22Rv1 (cell line): Measurements from ENCODE around the gene KCNJ2.

Experiments used
- H3K27ac ChIP-seq: fragments of 450-650 bp; 2 replicates; pipeline ENCODE4 v1.5.1; 2017
- ZFX ChIP-seq: fragments of 450-650 bp; IDR thresholded peaks from 2 replicates; pipeline ENCODE4 v1.6.1; 2017; ENCODE audit warnings: antibody characterized with exemption, borderline replicate concordance
- TF ChIP-seq, protein P1 (sequence below): fragments of 450-650 bp; IDR thresholded peaks from 2 replicates; pipeline ENCODE4 v1.5.1; 2017; ENCODE audit warnings: mild to moderate bottlenecking

The KCNJ2 gene

DNA sequence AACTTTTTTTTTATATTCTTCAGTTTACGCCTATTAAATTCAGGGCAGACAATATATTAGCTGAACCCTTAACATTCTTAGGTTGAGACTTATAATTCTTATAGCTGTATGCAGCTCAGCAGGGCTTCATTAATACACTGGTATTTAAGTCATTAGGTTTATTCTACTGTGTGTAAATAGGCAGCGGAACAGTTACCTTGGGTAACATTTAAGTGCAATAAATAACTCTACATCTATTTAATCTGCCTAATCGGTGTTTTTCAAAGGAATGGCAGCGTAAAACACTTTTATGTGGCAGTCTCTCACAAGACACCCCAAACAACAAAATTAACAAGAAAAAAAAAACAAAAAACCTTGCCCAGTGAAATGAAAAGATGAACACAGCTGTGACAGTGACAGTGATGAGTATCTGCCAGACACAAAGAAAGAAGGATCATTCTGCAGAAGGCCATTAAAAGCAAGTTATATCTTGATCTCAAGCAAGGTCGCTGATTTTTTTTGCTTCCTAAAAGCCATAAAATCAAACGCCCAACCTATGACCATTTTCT lies 32.6 kb downstream of the KCNJ2 start:
- H3K27ac ChIP-seq: no peak overlapping the region

GRCh38 chr17:70202840-70203239 lies 33.5 kb downstream of the KCNJ2 start:
- no peak overlapping the region for H3K27ac ChIP-seq
- TF ChIP-seq ZFX: no peak
- TF ChIP-seq, protein P1, sequence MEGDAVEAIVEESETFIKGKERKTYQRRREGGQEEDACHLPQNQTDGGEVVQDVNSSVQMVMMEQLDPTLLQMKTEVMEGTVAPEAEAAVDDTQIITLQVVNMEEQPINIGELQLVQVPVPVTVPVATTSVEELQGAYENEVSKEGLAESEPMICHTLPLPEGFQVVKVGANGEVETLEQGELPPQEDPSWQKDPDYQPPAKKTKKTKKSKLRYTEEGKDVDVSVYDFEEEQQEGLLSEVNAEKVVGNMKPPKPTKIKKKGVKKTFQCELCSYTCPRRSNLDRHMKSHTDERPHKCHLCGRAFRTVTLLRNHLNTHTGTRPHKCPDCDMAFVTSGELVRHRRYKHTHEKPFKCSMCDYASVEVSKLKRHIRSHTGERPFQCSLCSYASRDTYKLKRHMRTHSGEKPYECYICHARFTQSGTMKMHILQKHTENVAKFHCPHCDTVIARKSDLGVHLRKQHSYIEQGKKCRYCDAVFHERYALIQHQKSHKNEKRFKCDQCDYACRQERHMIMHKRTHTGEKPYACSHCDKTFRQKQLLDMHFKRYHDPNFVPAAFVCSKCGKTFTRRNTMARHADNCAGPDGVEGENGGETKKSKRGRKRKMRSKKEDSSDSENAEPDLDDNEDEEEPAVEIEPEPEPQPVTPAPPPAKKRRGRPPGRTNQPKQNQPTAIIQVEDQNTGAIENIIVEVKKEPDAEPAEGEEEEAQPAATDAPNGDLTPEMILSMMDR: no peak

More for the DNA sequence above, 32.6 kb downstream of the KCNJ2 start:
- TF ChIP-seq, protein P1: no peak
- no peak for TF ChIP-seq ZFX

GRCh38 chr17:70204431-70204830 lies 35.1 kb downstream of the KCNJ2 start:
- TF ChIP-seq, protein P1: no peak
- no peak for TF ChIP-seq ZFX
- no peak overlapping the region for H3K27ac ChIP-seq

DNA sequence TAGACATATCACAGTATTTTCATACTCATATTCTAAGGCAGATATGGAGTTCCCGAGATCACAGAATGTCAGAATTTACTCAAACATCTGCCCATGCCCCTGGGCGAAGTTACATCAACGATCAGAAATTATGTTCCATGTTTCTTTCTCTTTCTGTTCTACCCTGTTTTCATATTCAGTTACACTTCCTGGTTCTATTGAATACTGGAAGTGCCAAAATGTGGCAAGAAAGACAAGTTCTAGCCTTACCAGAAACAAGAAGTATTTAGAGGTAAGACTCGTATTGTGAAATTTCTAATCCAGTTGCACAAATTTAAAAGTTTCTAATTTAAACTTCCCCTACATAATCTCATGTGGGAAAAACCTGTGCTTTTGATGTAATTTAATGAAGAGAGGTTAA lies 36.1 kb downstream of the KCNJ2 start:
- H3K27ac ChIP-seq: no peak overlapping the region

GRCh38 chr17:70206361-70207010 lies 37.2 kb downstream of the KCNJ2 start:
- H3K27ac ChIP-seq: no peak overlapping the region
- TF ChIP-seq, protein P1: no peak
- no peak for TF ChIP-seq ZFX

More for the DNA sequence above, 36.1 kb downstream of the KCNJ2 start:
- TF ChIP-seq ZFX: no peak
- TF ChIP-seq, protein P1: no peak

DNA sequence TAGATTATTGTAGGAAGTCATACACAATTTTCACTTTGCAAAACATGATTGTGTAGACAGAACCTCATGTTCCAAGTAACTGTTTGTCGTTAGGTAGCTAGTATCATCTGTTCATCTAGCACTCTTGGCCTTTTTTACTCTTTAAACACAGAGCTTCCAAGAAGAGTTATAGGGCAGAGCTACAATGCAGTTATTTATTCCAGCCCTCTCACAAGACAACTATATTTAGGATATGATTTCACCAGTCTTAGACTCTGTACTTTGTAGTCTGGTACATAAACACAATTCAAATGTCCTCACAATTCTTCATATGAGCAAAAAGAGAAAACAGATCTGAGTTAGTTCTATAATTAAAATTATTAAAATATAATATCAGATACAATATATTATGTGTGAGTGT lies 37.9 kb downstream of the KCNJ2 start:
- TF ChIP-seq, protein P1: no peak
- no peak for TF ChIP-seq ZFX
- H3K27ac ChIP-seq: no peak overlapping the region

DNA sequence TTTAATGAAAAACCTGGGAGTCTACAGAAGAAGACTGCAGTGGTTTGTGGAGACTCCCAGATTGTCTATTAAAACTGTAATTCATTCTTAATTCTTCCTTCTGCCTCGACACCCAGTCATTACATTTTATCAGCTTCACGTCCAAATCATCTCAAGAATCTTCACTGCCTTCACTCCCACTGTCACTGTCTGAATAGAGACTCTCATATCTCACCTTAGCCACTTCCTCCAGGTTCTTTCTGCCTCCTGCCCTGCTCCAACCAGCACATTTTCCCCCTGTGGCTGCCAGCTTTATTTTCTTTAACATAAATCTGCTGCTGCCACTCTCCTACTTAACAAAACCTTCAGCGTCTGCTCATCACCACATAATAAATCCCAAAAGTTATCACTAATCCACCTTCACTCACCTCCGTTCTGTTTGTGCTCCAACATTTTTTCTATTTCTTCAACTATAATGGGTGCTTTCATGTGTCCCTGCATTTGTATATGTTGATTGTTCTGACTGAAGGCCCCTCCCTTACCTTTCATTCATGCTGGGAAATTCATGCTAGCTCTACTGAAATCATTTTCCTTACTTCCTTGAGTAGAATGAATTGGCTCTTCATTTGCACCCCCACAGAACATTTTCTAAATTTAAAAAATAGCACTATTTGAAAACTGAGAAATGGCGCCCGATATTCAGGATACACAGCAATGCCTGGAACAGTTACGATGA lies 38.9 kb downstream of the KCNJ2 start:
- no peak overlapping the region for H3K27ac ChIP-seq
- TF ChIP-seq, protein P1: no peak
- no peak for TF ChIP-seq ZFX
